Left colon (tissue), 2 donors: ENCODE results near the gene GOLGA6L7. TPM values are rescaled to one million over a fixed set of nuclear protein-coding genes. Genes with fewer than 3 reads are reported as not detected.
A peak's percentile ranks its signal among the peaks of the same experiment; 100 is the strongest.
"Not testable (repeated sequence)": the region's sequence is repeated elsewhere in the genome, so short reads cannot be mapped to it uniquely, and the experiment has no call there.

Experiments
- ATAC-seq: fragments of 200-7000 bp; cut with Tn5 transposase; one replicate; pipeline ENCODE4 v1.9.1; 2020; ENCODE audit warnings: mild to moderate bottlenecking, moderate library complexity
- DNase-seq, 2 donors: peaks; one replicate each; pipeline ENCODE4 v3.0.0-alpha.2; 2020
- intact Hi-C, 2 donors: fragments of 100-400 bp; cut with DNase I in 1 of 2; cut with micrococcal nuclease in 1 of 2; formaldehyde crosslinking; loops; one replicate each; pipeline versions ENCODE4 v1.11.2 to v1.14.0; 2022; cut with DNase I, micrococcal nuclease
- total RNA-seq, 2 donors: library from RNA; stranded (reverse); fragmentation: NEBNext Ultra II Directional; extraction: Animal tissue kit (Norgen Biotek cat#: 25700); gene quantifications; one replicate each; pipeline ENCODE4 v1.2.1, GENCODE V29; 2021
- donor health status: DM: no; HTN: no; CAD: no.
- donor health status: DM: yes; HTN: yes; CAD: no.

GOLGA6L7 gene
- total RNA-seq, 2 donors from 2014 or later, result not detected

GRCh38 chr15:28853654-28854053 is 5.2 kb upstream of the GOLGA6L7 start:
- ATAC-seq, intact Hi-C loops, DNase-seq: not testable (repeated sequence)

- intact Hi-C loops, ATAC-seq, DNase-seq: not testable (repeated sequence)
Measured at GRCh38 chr15:28849766-28850165, 1.3 kb upstream of the GOLGA6L7 start.

DNA sequence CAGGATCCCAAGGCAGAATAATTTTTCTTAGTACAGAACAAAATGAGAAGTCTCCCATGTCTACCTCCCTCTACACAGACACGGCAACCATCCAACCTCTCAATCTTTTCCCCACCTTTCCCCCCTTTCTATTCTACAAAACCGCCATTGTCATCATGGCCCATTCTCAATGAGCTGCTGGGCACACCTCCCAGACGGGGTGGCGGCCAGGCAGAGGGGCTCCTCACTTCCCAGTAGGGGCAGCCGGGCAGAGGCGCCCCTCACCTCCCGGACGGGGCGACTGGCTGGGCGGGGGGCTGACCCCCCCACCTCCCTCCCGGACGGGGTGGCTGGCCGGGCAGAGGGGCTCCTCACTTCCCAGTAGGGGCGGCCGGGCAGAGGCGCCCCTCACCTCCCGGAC is 827 bp upstream of the GOLGA6L7 start:
- ATAC-seq, intact Hi-C loops, DNase-seq: not testable (repeated sequence)

GRCh38 chr15:28847959-28848358 is 485 bp downstream of the GOLGA6L7 start:
- ATAC-seq, DNase-seq, intact Hi-C loops: not testable (repeated sequence)

DNA sequence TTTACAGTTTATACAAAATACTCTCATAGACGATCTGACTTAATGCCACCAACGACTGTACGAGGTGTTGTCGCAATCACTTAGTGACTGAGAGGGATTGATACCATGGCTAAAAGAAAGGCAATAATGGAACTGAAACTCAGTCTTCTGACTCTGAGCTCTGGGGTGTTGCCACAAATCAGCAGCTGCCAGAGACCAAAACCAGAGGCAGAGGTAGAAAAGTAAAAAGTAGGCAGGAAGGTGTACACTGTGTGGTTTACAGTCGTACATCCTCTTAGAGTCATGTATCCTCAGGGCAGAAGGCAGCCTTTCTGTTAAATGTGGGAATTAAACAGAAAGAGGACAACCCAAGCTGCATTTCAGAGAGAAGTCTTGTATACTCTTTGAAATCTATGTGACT is 1.2 kb downstream of the GOLGA6L7 start:
- ATAC-seq, DNase-seq, intact Hi-C loops: not testable (repeated sequence)

DNA sequence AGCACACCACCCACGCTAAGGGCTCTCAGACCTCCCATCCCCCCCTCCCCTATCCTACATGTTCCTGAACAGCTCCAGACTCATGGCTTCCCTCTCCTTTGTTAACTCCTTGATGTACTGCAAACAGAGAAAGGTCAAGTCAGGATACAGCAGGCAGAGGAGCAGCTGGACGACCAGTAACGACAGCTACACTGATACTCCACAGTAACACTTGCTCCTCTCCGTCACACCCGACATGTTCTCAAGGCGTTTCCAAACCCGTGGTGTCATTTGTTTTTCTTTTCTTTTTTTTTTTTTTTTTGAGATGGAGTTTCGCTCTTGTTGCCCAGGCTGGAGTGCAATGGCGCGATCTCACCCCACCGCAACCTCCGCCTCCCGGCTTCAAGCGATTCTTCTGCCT is 4.3 kb downstream of the GOLGA6L7 start:
- intact Hi-C loops, ATAC-seq, DNase-seq: not testable (repeated sequence)

DNA sequence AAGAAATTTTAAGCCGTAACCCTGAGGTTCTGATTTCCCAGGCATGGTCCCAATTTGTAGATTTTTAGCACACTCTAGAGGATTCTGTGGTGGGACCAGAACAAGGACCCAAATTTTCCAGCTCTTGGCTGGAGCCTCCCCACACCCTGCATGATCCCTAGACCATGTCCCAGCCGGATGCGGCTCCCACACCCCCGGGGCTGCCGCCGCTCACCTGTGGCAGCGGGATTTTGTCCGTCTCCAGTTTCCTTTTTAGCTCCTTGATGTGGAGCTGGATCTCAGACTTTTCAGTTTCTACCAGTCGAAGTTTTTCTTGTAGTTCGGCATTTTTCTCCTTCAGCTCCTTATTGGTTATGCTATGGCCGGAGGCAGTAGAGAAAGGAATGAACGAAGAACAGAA is 4.9 kb downstream of the GOLGA6L7 start:
- intact Hi-C loops, DNase-seq, ATAC-seq: not testable (repeated sequence)

- DNase-seq, intact Hi-C loops: not testable (repeated sequence)
Measured at GRCh38 chr15:28842210-28842609, 6.2 kb downstream of the GOLGA6L7 start.

DNA sequence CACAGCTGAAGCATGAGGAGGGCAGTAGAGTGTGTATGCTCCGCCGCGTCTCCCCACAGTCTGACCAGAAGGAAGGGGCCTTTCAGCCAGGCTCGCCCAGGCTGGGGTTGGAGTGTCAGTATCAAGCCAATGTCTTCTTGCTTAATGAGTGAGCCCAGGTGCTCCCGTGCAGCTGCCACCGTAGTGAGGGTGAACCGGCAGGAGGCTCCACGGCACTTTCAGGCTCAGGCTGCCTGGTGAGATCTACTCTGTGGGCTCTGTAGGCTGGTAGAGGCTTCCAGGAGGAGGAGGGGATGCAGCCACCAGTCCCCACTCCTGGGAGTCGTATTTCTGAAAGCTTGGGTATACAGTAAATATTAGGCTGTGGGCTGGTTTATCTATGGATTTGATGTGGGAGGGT is 8.2 kb downstream of the GOLGA6L7 start:
- DNase-seq, ATAC-seq, intact Hi-C loops: not testable (repeated sequence)

More at GRCh38 chr15:28842210-28842609, 6.2 kb downstream of the GOLGA6L7 start:
- not testable (repeated sequence) for ATAC-seq

- intact Hi-C loops, DNase-seq, ATAC-seq: not testable (repeated sequence)
Measured at GRCh38 chr15:28834957-28835585, 13.4 kb downstream of the GOLGA6L7 start.

GRCh38 chr15:28831897-28832587 is 16.4 kb downstream of the GOLGA6L7 start:
- ATAC-seq (peak; percentile 17), DNase-seq (peak; percentile 14 to 27)
- intact Hi-C loops, result not testable (repeated sequence)

GRCh38 chr15:28821420-28821819 is 27.0 kb downstream of the GOLGA6L7 start:
- DNase-seq, ATAC-seq, intact Hi-C loops: not testable (repeated sequence)

DNA sequence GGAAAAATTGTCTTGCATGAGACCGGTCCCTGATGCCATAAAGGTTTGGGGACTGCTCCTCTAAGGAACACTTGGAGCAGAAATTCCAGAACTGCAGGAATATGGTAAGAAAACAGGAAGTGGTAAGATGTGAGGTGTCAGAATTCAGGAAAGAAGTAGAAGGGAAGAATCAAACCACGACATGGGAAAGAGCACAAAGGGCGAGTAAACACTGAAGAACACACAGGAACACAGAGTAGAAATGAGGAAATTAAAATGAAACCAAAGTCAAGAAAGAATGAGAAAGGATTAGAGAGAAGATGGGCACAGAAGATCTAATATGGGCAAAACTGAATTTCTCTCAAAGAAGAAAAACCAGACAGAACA is 28.5 kb downstream of the GOLGA6L7 start:
- DNase-seq, intact Hi-C loops: not testable (repeated sequence)
- ATAC-seq, result peak; percentile 44

DNA sequence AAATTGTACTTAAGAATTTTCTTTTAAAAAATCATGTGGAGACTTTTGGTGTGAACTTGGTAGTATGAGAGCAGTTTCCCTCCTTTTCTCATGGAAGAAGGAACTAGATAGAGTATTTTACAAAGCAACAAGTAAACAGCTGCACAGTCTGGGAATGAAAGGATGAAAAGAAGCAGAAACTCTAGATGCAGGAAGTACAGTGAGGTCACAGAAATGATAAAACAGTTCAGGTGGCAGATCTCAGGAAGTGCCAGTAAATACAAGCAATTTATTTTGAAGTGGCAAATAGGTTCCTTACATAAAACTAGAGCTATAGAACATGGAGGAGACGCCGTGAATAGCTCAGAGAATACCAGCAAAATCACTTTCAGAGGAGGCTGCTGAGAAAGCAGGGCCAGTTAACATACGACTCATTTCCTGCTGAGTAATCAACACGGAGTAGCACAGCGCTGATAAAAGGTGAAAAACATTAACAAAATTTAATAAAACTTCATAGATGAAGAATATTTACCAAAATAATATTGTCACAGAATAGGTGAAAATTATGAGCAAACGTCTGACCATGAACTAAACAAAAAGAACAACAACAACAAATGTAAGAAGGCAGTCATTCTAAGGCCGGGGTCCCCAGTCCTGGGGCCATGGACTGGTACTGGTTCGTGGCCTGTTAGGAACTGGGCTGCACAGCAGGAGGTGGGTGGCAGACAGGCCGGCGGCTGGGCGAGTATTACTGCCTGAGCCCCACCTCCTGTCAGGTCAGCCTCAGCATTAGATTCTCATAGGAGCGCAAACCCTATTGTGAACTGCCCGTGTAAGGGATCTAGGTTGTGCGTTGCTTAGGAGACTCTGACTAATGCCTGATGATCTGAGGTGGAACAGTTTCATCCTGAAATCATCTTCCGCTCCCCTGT is 29.2 kb downstream of the GOLGA6L7 start:
- intact Hi-C loops, DNase-seq, ATAC-seq: not testable (repeated sequence)

GRCh38 chr15:28818168-28818567 is 30.3 kb downstream of the GOLGA6L7 start:
- ATAC-seq, DNase-seq, intact Hi-C loops: not testable (repeated sequence)

- DNase-seq, intact Hi-C loops, ATAC-seq: not testable (repeated sequence)
Measured at GRCh38 chr15:28814059-28814458, 34.4 kb downstream of the GOLGA6L7 start.

GRCh38 chr15:28813392-28813791 is 35.1 kb downstream of the GOLGA6L7 start:
- ATAC-seq, DNase-seq, intact Hi-C loops: not testable (repeated sequence)

- intact Hi-C loops, ATAC-seq, DNase-seq: not testable (repeated sequence)
Measured at GRCh38 chr15:28811852-28812550, 36.4 kb downstream of the GOLGA6L7 start.
